Erythroblast (primary cell): ENCODE results near the gene ATXN2.

Experiments
- GATA1 ChIP-seq: IDR thresholded peaks from 2 replicates; pipeline ENCODE4 v1.6.1; 2011; ENCODE audit warnings: low read depth, mild to moderate bottlenecking, control low read depth, low read length, moderate library complexity
- POLR2A ChIP-seq: IDR thresholded peaks from 2 replicates; pipeline ENCODE4 v1.6.1; 2011; ENCODE audit warnings: mild to moderate bottlenecking, low read length

GRCh38 chr12:111444314-111444924 lies 154.7 kb downstream of the ATXN2 start:
- TF ChIP-seq POLR2A (no peak), GATA1 (no peak)
